GM13977 (cell line): Measurements from ENCODE around the gene SLC6A11.

Experiments used
- DNase-seq: peaks from one replicate; pipeline ENCODE4 v3.0.0; 2012; ENCODE audit warnings: low spot score
- in situ Hi-C: fragments of 300-500 bp; cut with MboI; formaldehyde crosslinking; loops from one replicate; pipeline ENCODE4 v1.12.0; 2022; ENCODE audit warnings: low sequenced_read_pairs, low pct_unique_long_range_greater_than_20kb, mixed read lengths, inconsistent platforms; ENCODE audit not compliant: unreplicated experiment
- TF ChIP-seq, protein P1 (sequence below): IDR thresholded peaks from 2 replicates; pipeline ENCODE4 v1.5.1; 2012; ENCODE audit warnings: mild to moderate bottlenecking, control low read depth; ENCODE audit not compliant: insufficient read depth; ENCODE audit errors: extremely low read depth, missing control alignments

Gene SLC6A11

DNA sequence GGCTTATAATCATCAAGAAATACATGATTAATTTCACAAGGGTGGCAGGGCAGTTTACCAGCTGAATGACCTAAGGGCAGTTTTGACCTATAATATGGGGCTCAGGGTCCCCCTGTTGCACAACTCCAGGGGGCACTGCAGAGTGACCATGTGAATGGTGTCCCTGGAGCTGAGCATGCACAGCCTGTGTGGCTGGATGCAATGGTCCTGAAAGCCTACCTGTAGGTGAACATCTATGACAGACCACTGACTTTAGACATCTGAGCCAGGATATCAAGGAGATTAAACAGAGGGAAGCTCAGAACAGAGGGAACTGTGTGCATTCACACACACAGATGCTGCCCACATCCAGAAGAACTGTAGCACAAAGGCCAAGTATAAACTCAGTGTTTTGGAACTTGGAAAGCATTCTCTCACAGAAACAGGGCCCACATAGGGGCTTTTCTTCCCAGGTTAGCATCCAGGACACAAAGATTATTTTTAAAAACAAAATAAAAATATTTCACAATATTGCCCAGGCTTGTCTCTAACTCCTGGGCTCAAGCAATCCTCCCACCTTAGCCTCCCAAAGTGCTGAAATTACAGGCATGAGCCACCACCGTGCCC is 7.8 kb upstream of the SLC6A11 start:
- TF ChIP-seq, protein P1, sequence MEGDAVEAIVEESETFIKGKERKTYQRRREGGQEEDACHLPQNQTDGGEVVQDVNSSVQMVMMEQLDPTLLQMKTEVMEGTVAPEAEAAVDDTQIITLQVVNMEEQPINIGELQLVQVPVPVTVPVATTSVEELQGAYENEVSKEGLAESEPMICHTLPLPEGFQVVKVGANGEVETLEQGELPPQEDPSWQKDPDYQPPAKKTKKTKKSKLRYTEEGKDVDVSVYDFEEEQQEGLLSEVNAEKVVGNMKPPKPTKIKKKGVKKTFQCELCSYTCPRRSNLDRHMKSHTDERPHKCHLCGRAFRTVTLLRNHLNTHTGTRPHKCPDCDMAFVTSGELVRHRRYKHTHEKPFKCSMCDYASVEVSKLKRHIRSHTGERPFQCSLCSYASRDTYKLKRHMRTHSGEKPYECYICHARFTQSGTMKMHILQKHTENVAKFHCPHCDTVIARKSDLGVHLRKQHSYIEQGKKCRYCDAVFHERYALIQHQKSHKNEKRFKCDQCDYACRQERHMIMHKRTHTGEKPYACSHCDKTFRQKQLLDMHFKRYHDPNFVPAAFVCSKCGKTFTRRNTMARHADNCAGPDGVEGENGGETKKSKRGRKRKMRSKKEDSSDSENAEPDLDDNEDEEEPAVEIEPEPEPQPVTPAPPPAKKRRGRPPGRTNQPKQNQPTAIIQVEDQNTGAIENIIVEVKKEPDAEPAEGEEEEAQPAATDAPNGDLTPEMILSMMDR: no peak
- in situ Hi-C loops: no loop called here
- DNase-seq: no peak

DNA sequence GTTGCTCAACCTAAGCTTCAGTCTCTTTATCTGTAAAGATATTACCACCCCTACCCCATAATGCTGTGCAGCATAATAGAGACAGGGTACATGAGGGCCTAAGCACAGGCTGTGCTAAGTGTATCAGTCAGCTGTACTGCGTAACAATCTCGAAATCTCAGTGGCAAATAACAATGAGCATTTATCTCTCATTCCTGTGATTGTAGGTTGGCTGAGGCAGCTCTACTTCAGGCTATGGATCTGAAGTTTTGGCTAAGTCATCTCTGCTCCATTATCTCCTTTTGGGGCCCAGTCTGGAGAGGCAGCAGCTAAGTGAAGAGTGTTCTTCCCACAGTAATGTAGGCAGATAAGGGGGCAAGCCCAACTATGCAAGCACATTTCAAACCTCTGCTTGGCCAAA is 7.1 kb upstream of the SLC6A11 start:
- TF ChIP-seq, protein P1: no peak
- in situ Hi-C loops: no loop called here
- no peak for DNase-seq

DNA sequence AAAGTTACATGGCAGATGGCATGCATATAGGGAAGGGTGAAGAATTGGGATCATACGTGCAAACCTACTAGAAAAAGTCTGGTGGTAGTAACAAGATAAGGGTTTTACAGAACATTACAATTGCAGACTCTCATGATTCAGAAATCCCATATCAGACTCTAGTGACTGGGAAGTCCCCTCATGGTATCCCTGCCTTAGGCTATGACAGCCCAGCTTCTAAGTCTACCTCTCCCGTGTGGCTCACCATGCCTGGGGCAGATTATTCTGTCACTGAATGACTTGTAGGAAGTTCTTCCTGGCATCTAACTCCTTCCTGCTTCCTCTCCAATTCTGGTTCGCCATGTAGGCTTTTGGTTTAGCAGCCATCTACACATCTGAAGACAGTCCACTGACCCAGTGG is 5.7 kb upstream of the SLC6A11 start:
- DNase-seq: no peak
- TF ChIP-seq, protein P1: no peak
- in situ Hi-C loops: no loop called here

DNA sequence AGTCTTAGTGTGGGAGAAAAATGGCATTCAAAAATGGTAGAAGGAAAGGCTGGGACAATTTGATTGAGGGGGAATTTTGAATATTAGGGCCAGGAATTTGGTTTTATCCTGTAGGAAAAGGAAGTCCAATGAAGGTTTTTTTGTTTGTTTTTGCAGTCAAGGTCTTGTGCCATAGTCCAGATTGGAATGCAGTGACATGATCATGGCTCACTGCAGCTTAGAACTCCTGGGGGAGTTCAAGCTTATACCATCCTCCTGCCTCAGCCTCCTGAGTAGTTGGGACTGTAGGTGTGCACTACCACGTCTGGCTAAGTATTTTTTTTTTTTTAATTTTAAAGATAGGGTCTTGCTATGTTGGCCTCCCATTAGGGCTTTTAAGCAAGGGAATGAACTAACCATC is 2.6 kb upstream of the SLC6A11 start:
- TF ChIP-seq, protein P1: no peak

DNA sequence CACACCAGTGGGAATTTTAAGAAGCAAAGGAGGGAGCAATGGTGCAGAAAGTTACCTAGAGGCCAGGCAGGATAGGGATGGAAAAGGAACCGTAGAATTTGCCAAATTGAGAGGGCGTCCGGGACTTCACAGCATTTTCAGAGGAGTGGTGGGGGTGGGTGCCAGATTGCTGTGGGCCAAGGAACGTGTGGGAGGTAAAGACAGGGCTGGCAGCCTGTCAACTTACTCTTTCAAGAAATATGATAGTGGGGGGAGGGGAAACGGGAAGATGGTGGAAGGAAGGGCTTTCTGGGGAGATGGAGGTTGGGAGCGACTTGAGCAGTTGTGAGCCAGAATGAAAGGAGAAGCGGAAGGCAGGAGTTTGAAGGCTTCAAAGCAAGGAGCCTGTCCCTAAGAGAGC is 1.4 kb upstream of the SLC6A11 start:
- TF ChIP-seq, protein P1: no peak
- in situ Hi-C loops: no loop called here
- no peak for DNase-seq

More for the DNA sequence above, 2.6 kb upstream of the SLC6A11 start:
- DNase-seq: no peak
- in situ Hi-C loops: no loop called here

DNA sequence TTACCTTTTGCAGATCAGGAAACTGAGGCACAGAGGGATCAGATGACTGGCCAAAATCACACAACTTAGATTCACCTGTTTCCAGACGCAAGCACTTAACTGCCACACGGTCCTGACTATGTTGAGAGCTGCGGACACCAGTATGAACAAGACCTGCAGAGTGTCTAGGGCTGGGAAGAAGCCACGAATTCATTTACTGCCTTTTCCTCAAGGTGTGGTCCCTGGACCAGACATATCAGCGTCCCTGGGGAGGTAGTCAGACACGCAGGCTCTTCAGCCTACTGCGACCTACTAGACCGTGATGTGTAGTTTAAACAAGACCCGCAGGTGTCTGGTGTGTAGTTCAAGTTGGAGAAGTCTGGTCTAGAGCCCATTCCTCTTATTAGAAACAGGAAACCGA is 541 bp upstream of the SLC6A11 start:
- in situ Hi-C loops: no loop called here
- no peak for DNase-seq
- TF ChIP-seq, protein P1: no peak

DNA sequence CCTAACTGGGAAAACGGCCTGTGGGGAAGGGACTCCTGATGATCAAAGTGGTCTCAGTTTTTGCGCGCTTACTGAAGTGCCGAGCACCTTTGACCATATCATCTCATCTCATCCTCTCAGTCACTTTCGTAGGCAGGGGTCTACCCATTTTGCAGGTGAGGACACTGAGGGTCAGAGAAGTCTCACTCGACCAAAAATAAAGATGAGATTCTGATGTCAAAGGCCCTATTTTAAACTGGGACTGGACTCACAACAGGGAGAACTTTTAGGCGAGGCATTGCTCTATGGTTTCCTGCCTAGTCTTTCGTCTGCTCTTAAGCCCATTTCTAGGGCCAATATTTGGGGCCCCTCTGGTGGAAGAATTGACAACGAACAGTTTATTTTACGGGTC is 830 bp downstream of the SLC6A11 start:
- no peak for DNase-seq
- TF ChIP-seq, protein P1: no peak
- in situ Hi-C loops: no loop called here
